Activated CD8-positive, alpha-beta memory T cell treated with anti-CD3 and anti-CD28 coated beads, Interleukin-2, amount 50 U/mL, for 1 hour (primary cell): ENCODE measurements around the gene C1orf35.

Experiments
- DNase-seq: peaks from one replicate; pipeline ENCODE4 v3.0.0-alpha.2; 2020; ENCODE audit errors: extremely low read depth

The C1orf35 gene

GRCh38 chr1:228063251-228064191 is 39.6 kb downstream of the C1orf35 start:
- DNase-seq: no peak

GRCh38 chr1:228062812-228063211 is 40.3 kb downstream of the C1orf35 start:
- DNase-seq: no peak

- no peak for DNase-seq
Measured at GRCh38 chr1:228062085-228062791, 40.9 kb downstream of the C1orf35 start.

GRCh38 chr1:228061411-228062084 is 41.6 kb downstream of the C1orf35 start:
- DNase-seq: no peak

- no peak for DNase-seq
Measured at GRCh38 chr1:228060458-228061190, 42.5 kb downstream of the C1orf35 start.

GRCh38 chr1:228059634-228060457 is 43.3 kb downstream of the C1orf35 start:
- DNase-seq: peak; percentile 19

GRCh38 chr1:228058949-228059633 is 44.0 kb downstream of the C1orf35 start:
- peak; percentile 33 for DNase-seq

GRCh38 chr1:228058172-228058948 is 44.8 kb downstream of the C1orf35 start:
- DNase-seq: no peak
